Hepatocyte (in vitro differentiated cells): ENCODE results near the gene ZNF282. TPM values are rescaled to one million over a fixed set of nuclear protein-coding genes. Genes with fewer than 3 reads are reported as not detected.

ENCODE experiments used
- DNase-seq: peaks from one replicate; pipeline ENCODE4 v3.0.0-alpha.2; 2016; ENCODE audit warnings: low spot score
- H2AFZ ChIP-seq: fragments of 200-600 bp; sonication (generic); 2 replicates; pipeline ENCODE4 v1.6.0; 2016; ENCODE audit warnings: antibody characterized with exemption, mild to moderate bottlenecking
- H3K27ac ChIP-seq: fragments of 200-600 bp; sonication (generic); 2 replicates; pipeline ENCODE4 v1.5.1; 2016; ENCODE audit warnings: mild to moderate bottlenecking
- H3K27me3 ChIP-seq: fragments of 200-600 bp; sonication (generic); 2 replicates; pipeline ENCODE4 v1.6.1; 2016
- H3K36me3 ChIP-seq: fragments of 200-600 bp; sonication (generic); replicated peaks from 2 replicates; pipeline ENCODE4 v1.5.1; 2016; ENCODE audit warnings: low read depth; ENCODE audit not compliant: insufficient read depth
- H3K4me1 ChIP-seq: fragments of 200-600 bp; sonication (generic); 2 replicates; pipeline ENCODE4 v1.5.1; 2016; ENCODE audit warnings: mild to moderate bottlenecking, moderate library complexity; ENCODE audit not compliant: insufficient read depth
- H3K4me2 ChIP-seq: fragments of 200-600 bp; sonication (generic); 2 replicates; pipeline ENCODE4 v1.6.0; 2016
- H3K4me3 ChIP-seq: fragments of 200-600 bp; sonication (generic); 2 replicates; pipeline ENCODE4 v1.5.1; 2016; ENCODE audit warnings: mild to moderate bottlenecking
- H3K79me2 ChIP-seq: fragments of 200-600 bp; sonication (generic); 2 replicates; pipeline ENCODE4 v1.6.0; 2017; ENCODE audit warnings: mild to moderate bottlenecking
- H3K9me2 ChIP-seq: fragments of 200-600 bp; sonication (generic); replicated peaks from 2 replicates; pipeline ENCODE4 v1.6.0; 2017; ENCODE audit warnings: mild to moderate bottlenecking; ENCODE audit not compliant: insufficient read depth
- H3K9me3 ChIP-seq: fragments of 200-600 bp; sonication (generic); 2 replicates; pipeline ENCODE4 v1.5.1; 2016; ENCODE audit warnings: low read depth, mild to moderate bottlenecking
- H4K20me1 ChIP-seq: fragments of 200-600 bp; sonication (generic); 2 replicates; pipeline ENCODE4 v1.6.0; 2016; ENCODE audit warnings: mild to moderate bottlenecking; ENCODE audit not compliant: insufficient read depth, poor library complexity, severe bottlenecking
- EZH2 ChIP-seq: fragments of 200-600 bp; sonication (generic); IDR thresholded peaks from 2 replicates; pipeline ENCODE4 v1.6.1; 2016; ENCODE audit warnings: antibody characterized with exemption, mild to moderate bottlenecking, borderline replicate concordance
- EZH2phosphoT487 ChIP-seq: fragments of 200-600 bp; sonication (generic); IDR thresholded peaks from one replicate; pipeline ENCODE4 v1.6.1; 2018; ENCODE audit warnings: antibody characterized with exemption, mild to moderate bottlenecking, low read depth, moderate library complexity; ENCODE audit not compliant: unreplicated experiment, severe bottlenecking
- WGBS: methylation state at CpG from one replicate; pipeline ENCODE4 v1.1.6; 2016; ENCODE audit warnings: low lambda C conversion rate; ENCODE audit errors: missing lambda C conversion rate; 5-methylcytosine and 5-hydroxymethylcytosine counted together
- polyA plus RNA-seq: library from polyadenylated mRNA; unstranded; fragments of >200 nt; fragmentation: Nextera tagmentation; extraction: Ambion mirVana; gene quantifications from 2 replicates; pipeline ENCODE4 v1.2.1, GENCODE V29; 2016
- total RNA-seq: library from RNA; depleted of rRNA; stranded (reverse); fragments of >200 nt; gene quantifications from 2 replicates; pipeline ENCODE4 v1.2.3, GENCODE V29; 2014
- TF ChIP-seq, protein P1 (sequence below): fragments of 200-600 bp; sonication (generic); IDR thresholded peaks from 2 replicates; pipeline ENCODE4 v1.5.1; 2016; ENCODE audit warnings: antibody characterized with exemption, mild to moderate bottlenecking; ENCODE audit not compliant: poor library complexity

ZNF282 gene
- total and polyA plus RNA-seq, 2 experiments from 2014 or later = 10.8 to 16.7 TPM

DNA sequence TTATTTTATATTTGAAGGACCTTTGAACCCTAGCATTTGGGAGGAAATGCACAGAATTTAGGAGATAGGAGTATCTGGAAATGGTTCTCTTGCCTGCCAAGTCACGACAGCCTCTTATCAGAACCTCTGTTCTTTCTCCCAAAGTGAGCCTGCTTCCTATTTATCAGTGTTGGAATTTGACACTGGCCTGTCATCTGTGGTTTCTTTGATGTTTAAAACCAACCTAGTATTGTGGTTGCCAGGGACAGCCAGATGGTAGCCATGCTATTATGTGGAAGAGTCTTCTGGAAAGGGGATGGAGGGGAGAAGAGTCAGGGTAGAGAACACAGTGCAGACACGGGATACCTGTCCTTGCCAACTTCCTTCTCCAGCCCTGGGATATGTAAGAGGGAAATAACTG is 21.1 kb downstream of the ZNF282 start:
- no peak overlapping the region for H3K4me2 ChIP-seq
- WGBS = 46% methylated on average over 2 of the region's 2 CpGs
- no peaks in the 10 kb centered on the region for H3K36me3 ChIP-seq

DNA sequence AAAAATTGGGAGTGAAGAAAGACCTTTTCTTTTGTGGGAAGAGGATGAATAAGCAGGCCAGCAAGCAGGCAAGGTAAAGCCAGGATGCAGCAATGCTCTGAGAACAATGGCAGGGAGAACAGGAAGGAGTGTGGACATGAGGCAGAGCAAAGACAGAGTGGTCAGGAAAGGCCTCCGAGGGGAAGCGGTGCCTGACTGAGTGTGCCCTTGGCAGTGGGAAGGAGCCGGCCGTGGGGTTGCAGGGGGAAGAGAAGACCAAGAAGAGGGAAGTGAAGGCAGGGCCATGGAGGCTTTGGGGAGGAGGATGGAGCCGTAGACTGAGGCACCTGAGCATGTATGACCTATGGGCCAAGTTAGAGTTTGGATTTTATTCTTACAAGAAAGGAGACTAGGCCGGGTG is 22.2 kb downstream of the ZNF282 start:
- Histone ChIP-seq H3K27me3 (no peaks in the 10 kb centered on the region), H3K4me1 (no peaks in the 10 kb centered on the region), H3K9me2 (no peaks in the 10 kb centered on the region), H3K27ac (no peak overlapping the region), H3K4me2 (no peak overlapping the region), H3K4me3 (no peak overlapping the region), H3K36me3 (no peaks in the 10 kb centered on the region), H3K9me3 (no peaks in the 10 kb centered on the region), H4K20me1 (no peaks in the 10 kb centered on the region), H3K79me2 (no peaks in the 10 kb centered on the region), H2AFZ (no peak overlapping the region)
- TF ChIP-seq EZH2phosphoT487 = no peak
- 98% methylated on average over 5 of the region's 6 CpGs for WGBS
- DNase-seq = no peak

More for the DNA sequence above, 21.1 kb downstream of the ZNF282 start:
- Histone ChIP-seq H3K27ac (no peak overlapping the region), H3K79me2 (no peaks in the 10 kb centered on the region), H3K27me3 (no peaks in the 10 kb centered on the region), H3K4me1 (no peaks in the 10 kb centered on the region), H2AFZ (no peak overlapping the region), H3K4me3 (no peak overlapping the region), H3K9me3 (no peaks in the 10 kb centered on the region), H3K9me2 (no peaks in the 10 kb centered on the region), H4K20me1 (no peaks in the 10 kb centered on the region)
- no peak for TF ChIP-seq EZH2phosphoT487
- TF ChIP-seq, protein P1, sequence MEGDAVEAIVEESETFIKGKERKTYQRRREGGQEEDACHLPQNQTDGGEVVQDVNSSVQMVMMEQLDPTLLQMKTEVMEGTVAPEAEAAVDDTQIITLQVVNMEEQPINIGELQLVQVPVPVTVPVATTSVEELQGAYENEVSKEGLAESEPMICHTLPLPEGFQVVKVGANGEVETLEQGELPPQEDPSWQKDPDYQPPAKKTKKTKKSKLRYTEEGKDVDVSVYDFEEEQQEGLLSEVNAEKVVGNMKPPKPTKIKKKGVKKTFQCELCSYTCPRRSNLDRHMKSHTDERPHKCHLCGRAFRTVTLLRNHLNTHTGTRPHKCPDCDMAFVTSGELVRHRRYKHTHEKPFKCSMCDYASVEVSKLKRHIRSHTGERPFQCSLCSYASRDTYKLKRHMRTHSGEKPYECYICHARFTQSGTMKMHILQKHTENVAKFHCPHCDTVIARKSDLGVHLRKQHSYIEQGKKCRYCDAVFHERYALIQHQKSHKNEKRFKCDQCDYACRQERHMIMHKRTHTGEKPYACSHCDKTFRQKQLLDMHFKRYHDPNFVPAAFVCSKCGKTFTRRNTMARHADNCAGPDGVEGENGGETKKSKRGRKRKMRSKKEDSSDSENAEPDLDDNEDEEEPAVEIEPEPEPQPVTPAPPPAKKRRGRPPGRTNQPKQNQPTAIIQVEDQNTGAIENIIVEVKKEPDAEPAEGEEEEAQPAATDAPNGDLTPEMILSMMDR = no peak
- TF ChIP-seq EZH2 = no peak
- DNase-seq = no peak

DNA sequence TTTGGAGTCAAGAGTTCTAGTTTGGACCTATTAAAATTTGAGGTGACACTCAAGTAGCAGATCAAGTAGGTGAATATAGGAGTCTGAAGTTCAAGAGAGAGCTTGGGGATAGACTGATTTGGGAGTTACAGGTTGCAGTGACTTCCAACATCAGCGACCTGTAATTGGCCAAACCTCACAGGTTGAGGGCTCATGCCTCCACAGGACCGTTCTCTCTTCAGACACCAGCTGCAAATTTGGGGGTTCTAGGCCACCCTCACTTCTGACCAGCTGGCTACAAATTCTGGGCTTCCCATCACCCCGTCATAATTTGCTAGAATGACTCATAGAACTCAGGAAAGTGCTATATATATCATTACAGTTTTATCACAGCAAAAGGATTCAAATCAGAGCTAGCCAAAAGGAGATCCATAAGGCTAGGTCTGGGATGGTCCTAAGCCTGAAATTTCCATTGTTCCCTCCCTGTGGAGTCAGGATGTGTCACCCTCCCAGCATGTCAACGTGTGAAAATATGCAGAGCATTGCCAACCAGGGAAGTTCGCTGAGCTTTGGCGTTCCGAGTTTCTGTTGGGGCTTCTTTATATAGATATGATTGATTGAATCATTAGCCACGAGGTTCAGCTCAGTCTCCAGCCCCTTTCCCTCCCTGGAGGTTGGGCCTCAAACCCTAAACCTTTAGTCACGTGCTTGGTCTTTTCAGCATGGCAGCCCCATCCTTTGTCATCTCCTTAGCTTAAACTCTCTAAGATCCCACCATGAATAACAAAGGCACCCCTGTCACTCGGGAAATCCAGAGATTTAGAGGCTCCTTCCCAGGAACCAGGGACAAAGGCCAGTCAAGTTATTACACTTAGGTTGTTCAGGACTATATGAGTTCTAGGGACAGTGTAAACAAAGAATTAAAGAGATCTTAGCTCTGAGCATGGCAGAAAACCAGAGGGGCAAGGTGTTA is 23.4 kb downstream of the ZNF282 start:
- Histone ChIP-seq H4K20me1 (no peaks in the 10 kb centered on the region), H3K9me2 (no peaks in the 10 kb centered on the region), H3K27me3 (no peaks in the 10 kb centered on the region), H3K9me3 (no peaks in the 10 kb centered on the region), H3K4me2 (no peak overlapping the region), H2AFZ (no peak overlapping the region), H3K36me3 (no peaks in the 10 kb centered on the region), H3K27ac (no peak overlapping the region), H3K4me1 (no peaks in the 10 kb centered on the region), H3K79me2 (no peaks in the 10 kb centered on the region), H3K4me3 (no peak overlapping the region)
- TF ChIP-seq EZH2phosphoT487 (no peak), EZH2 (no peak)
- TF ChIP-seq, protein P1 = no peak
- DNase-seq = no peak
- WGBS = 90% methylated on average over 10 of the region's 10 CpGs

DNA sequence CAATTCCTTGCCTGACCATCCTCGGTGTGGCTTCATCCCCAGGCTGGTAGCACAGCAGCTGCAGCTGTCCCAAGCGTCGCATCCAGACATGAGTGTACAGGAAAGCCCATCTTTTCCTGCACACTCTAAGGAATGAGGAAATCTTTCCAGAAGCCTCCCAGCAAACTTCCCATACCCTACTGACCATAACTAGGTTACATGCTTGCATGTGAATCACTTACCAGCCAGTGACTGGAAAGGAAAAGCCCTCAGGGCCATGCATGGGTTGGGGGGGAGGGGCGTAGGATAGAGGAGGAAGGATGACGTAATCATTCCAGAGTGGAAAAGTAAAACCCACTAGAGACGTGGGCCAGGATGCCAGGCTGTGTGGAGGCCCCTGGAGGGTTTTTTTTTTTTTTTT is 25.2 kb downstream of the ZNF282 start:
- Histone ChIP-seq H4K20me1 (no peaks in the 10 kb centered on the region), H3K27ac (no peak overlapping the region), H3K79me2 (no peaks in the 10 kb centered on the region), H3K4me1 (no peaks in the 10 kb centered on the region), H3K9me3 (no peaks in the 10 kb centered on the region), H3K9me2 (no peaks in the 10 kb centered on the region), H3K4me2 (no peak overlapping the region), H2AFZ (no peak overlapping the region), H3K4me3 (no peak overlapping the region), H3K36me3 (no peaks in the 10 kb centered on the region), H3K27me3 (no peaks in the 10 kb centered on the region)
- 76% methylated on average over 6 of the region's 6 CpGs for WGBS
- no peak for TF ChIP-seq EZH2phosphoT487
- TF ChIP-seq, protein P1 = no peak
- no peak for DNase-seq
